Stimulated activated CD4-positive, alpha-beta T cell treated with anti-CD3 and anti-CD28 coated beads, Interleukin-2, amount 100 ng/mL, for 4 hours (primary cell): ENCODE data around the gene CSH1.
"Not testable (repeated sequence)": the region's sequence is repeated elsewhere in the genome, so short reads cannot be mapped to it uniquely, and the experiment has no call there.

Source experiments
- DNase-seq: peaks from one replicate; pipeline ENCODE4 v3.0.0-alpha.2; 2020; ENCODE audit warnings: low read depth

CSH1 gene

GRCh38 chr17:63928966-63929695, 32.8 kb upstream of the CSH1 start:
- DNase-seq, result no peak

DNA sequence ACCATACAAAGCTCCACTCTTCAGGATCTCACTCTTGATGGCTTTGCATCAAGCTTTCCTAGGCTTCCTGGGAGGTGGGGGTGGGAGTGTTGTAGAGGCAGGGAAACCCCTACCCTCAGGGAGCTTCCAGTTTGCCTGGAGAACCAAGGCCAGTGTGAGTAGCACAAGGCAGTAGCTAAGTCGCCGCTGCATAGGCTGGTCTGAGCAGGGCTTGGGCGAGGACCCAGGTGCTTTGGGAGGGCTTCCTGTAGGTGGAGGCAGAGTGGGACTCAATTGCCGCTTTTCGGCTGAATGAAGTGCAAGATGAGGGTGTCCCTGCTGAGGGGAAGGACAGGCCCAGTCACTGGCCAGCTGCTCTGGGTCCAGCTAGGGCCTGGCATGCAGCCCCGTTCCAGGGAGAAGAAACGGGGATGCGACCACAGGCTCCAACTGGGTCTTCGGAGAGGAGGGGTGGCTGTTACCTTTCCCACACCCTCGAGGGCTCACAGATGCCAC, 31.8 kb upstream of the CSH1 start:
- DNase-seq, result no peak

DNA sequence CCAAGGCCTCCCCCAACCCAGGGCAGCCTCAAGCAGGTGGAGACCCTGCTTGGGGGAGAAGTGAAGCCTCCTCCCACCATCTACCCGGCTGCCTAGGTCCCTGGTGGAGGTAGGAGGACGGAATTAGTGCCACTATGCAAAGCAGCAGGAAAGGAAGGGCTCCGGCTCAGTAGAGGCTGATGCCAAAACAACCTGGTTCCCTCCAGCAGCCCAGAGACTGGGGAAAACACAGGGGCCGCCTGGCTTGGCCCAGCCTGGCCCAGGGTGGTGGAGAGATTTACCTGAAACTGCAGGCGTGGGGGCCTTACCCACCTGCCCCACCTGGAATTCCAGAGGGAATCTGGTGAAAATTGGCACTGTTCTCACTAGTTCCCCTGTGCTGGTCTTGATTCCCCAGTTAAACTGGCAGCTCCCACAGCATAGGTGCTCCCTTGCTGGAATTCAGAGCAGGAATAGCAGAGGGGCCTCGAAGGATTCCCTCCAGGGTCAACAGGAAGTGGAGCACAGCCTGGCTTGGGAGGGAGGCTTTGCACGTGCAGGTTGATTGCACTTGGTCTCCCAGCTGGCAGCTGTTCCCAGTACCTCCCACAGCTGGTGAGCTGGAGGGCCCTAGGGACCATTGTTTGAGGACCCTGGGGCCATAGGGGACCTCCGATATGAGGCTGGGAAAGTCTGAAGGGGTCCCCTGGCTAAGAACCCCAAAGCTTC, 31.2 kb upstream of the CSH1 start:
- DNase-seq, result no peak

DNA sequence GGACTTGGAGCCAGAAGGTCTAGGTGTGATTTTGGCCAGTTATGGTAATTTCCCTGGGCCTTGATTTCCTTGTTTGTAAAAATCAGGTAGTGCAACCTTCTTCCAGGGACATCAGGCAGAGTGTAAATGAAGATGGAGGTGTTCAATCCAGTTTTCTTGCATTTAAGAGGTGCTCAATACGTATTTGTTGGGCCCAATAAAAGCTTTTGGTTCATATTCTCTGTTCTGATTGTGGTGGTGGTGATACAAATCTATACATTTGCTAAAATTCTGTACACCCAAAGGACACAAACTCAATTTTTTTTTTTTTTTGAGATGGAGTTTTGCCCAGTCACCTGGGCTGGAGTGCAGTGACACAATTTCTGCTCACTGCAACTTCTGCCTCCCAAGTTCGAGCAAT, 29.8 kb upstream of the CSH1 start:
- no peak for DNase-seq

GRCh38 chr17:63925615-63926014, 29.2 kb upstream of the CSH1 start:
- no peak for DNase-seq

GRCh38 chr17:63922402-63922801, 26.0 kb upstream of the CSH1 start:
- not testable (repeated sequence) for DNase-seq

- DNase-seq, result not testable (repeated sequence)
Observed at GRCh38 chr17:63920779-63921178, 24.4 kb upstream of the CSH1 start.

GRCh38 chr17:63920050-63920449, 23.7 kb upstream of the CSH1 start:
- not testable (repeated sequence) for DNase-seq

- peak; percentile 64 for DNase-seq
Observed at GRCh38 chr17:63919311-63919723, 22.9 kb upstream of the CSH1 start.

GRCh38 chr17:63918789-63919305, 22.5 kb upstream of the CSH1 start, which contains the start of gene GH1:
TSS of gene GH1 (minus strand) at chr17:63918839. CDS start at chr17:63918776, 63 bp downstream.
- DNase-seq, result not testable (repeated sequence)

GRCh38 chr17:63918305-63918704, 21.9 kb upstream of the CSH1 start:
- DNase-seq, result no peak

DNA sequence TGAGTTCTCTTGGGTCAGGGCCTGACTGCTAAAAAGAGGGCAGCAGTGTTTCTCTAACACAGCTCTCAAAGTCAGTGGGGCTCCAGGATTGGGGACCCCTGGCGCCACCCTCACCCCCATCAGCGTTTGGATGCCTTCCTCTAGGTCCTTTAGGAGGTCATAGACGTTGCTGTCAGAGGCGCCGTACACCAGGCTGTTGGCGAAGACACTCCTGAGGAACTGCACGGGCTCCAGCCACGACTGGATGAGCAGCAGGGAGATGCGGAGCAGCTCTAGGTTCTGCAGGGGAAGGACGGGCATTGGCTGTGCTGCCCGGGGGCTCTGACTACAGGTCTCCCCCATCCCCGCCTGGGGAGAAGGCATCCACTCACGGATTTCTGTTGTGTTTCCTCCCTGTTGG, 21.3 kb upstream of the CSH1 start:
- no peak for DNase-seq

DNA sequence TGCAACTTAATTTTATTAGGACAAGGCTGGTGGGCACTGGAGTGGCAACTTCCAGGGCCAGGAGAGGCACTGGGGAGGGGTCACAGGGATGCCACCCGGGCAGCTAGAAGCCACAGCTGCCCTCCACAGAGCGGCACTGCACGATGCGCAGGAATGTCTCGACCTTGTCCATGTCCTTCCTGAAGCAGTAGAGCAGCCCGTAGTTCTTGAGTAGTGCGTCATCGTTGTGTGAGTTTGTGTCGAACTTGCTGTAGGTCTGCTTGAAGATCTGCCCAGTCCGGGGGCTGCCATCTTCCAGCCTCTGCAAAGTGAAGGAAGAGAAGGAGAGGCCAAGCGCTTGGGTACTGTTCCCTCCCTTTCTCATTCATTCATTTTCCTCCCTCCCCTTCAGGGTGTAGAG, 20.8 kb upstream of the CSH1 start:
- not testable (repeated sequence) for DNase-seq

GRCh38 chr17:63916566-63917185, 20.3 kb upstream of the CSH1 start:
- no peak for DNase-seq

DNA sequence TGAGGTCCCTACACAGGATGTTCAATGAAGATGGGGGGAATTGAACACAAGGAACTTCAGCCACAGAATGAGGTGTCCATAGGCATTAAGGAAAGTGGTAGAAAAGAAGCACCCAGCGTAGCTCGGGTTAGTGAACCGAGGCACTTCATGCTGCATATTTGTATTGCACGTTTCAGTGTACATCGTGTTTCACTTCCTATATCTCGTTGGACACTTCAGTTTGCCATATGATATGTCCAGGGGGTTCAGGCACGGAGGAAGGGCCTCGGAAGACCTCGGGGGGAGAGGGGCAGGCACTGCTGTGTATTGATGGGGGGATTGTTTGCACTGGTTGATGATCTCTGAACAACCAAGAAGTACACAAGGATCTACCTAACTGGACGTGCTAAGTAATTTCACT, 19.4 kb upstream of the CSH1 start:
- DNase-seq, result not testable (repeated sequence)

DNA sequence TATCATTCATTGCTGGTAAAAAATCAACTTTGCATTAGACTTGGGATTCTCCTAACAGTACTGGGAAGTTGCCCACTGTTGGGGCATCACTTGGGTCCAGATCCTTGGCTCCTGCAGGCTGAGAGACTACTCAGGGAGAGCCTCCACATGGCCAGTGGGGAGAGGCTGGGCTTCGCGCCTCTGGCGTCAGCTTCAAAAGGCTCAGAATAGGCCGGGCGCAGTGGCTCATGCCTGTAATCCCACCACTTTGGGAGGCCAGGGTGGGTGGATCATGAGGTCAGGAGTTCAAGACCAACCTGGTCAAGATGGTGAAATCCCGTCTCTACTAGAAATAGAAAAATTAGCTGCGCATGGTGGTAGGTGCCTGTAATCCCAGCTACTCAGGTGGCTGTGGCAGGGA, 18.1 kb upstream of the CSH1 start:
- no peak for DNase-seq

GRCh38 chr17:63911657-63912100, 15.3 kb upstream of the CSH1 start:
- peak; percentile 42 for DNase-seq

DNA sequence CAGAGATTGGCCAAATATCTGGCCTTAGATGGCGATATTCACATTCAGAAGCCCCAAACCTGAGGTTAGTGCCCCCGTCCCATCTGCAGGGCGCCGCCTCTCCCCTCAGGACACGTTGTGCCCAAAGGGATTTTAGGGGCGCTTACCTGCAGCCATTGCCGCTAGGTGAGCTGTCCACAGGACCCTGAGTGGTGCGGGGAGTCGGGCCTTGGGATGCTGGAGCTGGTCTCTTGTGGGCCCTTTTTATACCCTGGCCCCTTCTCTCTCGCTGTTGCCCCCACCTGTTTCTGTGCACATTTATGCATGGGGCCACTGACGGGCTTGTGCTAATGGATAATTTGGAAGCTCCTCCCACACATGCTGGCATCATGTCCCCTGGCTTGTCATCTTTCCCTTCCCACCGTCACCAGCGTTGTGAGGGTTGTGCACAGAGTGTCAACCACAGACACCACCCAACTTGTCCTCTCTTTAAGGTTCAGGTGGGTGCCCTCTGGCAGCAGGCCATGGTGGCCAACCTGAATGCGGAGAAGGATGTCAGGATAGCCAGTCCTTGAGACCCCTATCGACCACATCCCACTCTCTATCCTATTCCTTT, 14.8 kb upstream of the CSH1 start, which contains the start of gene CSHL1:
TSS of gene CSHL1 (minus strand) at position 218 of the 595 bp plus-strand sequence. CDS start at position 156, 62 bp downstream.
- no peak for DNase-seq

DNA sequence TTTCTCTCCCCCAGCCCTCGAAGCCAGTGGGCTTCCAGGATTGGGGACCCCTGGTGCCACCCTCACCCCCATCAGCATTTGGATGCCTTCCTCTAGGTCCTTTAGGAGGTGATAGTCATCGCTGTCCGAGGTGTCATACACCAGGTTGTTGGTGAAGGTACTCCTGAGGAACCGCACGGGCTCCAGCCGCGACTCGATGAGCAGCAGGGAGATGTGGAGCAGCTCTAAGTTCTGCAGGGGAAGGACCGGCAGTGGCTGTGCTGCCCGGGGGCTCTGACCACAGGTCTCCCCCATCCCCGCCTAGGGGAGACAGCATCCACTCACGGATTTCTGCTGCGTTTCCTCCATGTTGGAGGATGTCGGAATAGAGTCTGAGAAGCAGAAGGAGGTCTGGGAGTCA, 13.7 kb upstream of the CSH1 start:
- no peak for DNase-seq

GRCh38 chr17:63909586-63909985, 13.2 kb upstream of the CSH1 start:
- not testable (repeated sequence) for DNase-seq

- not testable (repeated sequence) for DNase-seq
Observed at GRCh38 chr17:63907161-63907778, 10.9 kb upstream of the CSH1 start.
